HG03045 (cell line): ENCODE data around the gene UHRF2.
"Not testable (repeated sequence)": the region's sequence is repeated elsewhere in the genome, so short reads cannot be mapped to it uniquely, and the experiment has no call there.

Experiments
- ATAC-seq: cut with Tn5 transposase; IDR thresholded peaks from one replicate; pipeline ENCODE4 v1.9.1; 2021; ENCODE audit warnings: mild to moderate bottlenecking, moderate library complexity; ENCODE audit not compliant: unreplicated experiment

The UHRF2 gene

GRCh38 chr9:6412487-6413364 lies at the start of gene UHRF2:
Gene UHRF2, plus strand, starts transcription at chr9:6413199. Its CDS starts 292 bp downstream, at chr9:6413491.
- peak; percentile 86 for ATAC-seq

- no peak for ATAC-seq
Measured at GRCh38 chr9:6367128-6367890, 45.7 kb upstream of the UHRF2 start.

DNA sequence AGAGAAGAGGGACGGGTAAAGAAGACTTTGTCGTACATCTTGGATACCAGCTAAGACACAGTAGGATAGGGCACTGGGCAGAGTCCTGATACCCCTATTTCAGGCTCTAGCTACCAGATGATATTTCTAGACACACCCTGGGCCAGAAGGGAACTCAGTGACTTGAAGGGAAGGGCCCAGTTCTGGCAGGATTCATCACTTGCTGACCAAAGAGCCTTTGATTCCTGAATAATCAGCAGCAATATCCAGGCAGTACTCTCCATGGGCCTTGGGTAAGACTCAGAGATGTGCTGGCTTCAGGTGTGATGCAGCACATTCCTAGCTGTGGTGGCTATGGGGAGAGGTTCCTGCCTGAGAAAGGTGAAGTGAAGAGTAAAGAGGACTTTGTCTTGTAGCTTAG lies 44.2 kb upstream of the UHRF2 start:
- ATAC-seq, result no peak

GRCh38 chr9:6381477-6382012 lies 31.5 kb upstream of the UHRF2 start:
- not testable (repeated sequence) for ATAC-seq

- no peak for ATAC-seq
Measured at GRCh38 chr9:6382681-6383080, 30.3 kb upstream of the UHRF2 start.

DNA sequence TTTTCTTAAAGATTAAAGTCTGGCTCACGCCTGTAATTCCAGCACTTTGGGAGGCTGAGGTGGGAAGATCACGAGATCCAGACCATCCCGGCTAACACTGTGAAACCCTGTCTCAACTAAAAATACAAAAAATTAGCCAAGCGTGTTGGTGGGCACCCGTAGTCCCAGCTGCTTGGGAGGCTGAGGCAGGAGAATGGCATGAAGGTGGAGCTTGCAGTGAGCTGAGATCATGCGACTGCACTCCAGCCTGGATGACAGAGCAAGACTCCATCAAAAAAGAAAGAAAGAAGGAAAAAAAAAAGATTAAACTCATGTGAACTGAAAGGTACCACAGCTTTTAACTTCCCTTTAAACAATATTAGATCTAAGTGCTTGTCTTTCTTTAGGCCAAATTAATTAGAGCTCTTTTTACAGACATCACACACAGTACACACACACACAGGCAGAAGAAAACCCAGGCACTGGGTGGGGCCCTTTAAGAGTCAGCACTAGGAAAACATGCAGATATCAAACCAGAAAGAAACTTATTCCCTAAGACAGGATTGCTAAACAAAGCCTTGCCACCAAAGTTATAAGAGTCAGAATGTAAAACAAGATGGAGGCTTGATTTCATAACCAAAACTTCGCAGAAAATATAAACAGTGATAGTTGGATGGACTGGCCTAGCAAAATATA lies 29.3 kb upstream of the UHRF2 start:
- ATAC-seq, result no peak

GRCh38 chr9:6384732-6385131 lies 28.3 kb upstream of the UHRF2 start:
- ATAC-seq, result no peak

GRCh38 chr9:6399071-6399470 lies 13.9 kb upstream of the UHRF2 start:
- ATAC-seq, result no peak

DNA sequence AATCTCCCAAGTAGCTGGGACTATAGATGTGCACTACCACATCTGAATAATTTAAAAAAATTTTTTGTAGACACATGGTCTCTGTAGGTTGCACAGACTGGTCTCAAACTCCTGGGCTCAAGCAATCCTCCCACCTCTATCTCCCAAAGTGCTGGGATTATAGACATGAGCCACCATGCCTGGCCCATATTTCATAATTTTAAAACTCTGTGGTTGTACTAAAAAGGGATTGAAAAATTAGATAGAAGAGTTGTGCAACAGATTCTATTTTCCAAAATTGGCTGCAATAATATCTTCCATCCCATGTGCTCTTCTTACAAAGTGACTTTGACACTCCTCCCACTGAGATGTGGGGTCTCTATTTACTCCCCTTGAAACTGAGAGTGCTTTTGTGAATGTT lies 7.6 kb upstream of the UHRF2 start:
- ATAC-seq, result no peak

- no peak for ATAC-seq
Measured at GRCh38 chr9:6407778-6408177, 5.2 kb upstream of the UHRF2 start.

- ATAC-seq, result no peak
Measured at GRCh38 chr9:6408320-6408719, 4.7 kb upstream of the UHRF2 start.

- no peak for ATAC-seq
Measured at GRCh38 chr9:6409811-6410210, 3.2 kb upstream of the UHRF2 start.

DNA sequence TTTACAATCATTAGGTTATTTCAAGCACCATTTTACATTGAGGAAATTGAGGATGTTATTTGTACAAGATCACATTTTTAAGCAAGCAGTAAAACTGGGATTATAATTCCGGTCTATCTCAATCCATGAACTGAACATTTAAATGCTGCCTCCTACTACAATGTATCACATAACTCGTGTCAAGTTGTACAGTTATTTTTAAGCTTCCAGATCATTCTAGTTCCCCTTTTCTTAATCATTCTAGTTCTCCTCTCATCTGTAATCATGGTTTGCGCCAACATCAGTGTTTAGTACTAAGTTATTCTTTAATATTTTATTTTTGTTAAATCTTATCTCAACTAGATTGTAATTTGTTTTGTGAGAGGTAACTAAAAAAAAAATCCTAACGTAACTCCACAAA lies 2.4 kb upstream of the UHRF2 start:
- ATAC-seq, result no peak

- ATAC-seq, result peak; percentile 22
Measured at GRCh38 chr9:6413365-6414246, 607 bp downstream of the UHRF2 start.

GRCh38 chr9:6414247-6414641 lies 1.2 kb downstream of the UHRF2 start:
- ATAC-seq, result no peak

DNA sequence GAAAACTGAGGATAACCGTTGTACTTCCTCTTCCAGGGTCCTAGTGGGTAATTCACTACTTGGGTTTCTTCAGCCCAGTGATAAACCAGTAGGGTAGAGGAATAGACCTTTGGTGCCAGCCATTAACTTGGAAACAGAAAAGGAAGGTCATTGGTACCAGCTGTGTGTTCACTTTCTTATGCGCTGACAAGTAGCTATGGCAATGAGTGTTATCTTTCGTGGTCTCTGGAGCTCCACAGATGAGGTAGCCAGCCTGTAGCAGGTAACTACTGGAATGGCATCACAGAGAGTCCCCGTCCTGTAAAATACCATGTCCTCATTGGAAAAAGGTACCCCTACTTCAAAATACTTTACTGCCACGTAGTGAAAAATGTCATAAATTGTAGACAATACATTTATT lies 2.3 kb downstream of the UHRF2 start:
- ATAC-seq, result no peak

GRCh38 chr9:6417186-6417585 lies 4.2 kb downstream of the UHRF2 start:
- ATAC-seq, result no peak

DNA sequence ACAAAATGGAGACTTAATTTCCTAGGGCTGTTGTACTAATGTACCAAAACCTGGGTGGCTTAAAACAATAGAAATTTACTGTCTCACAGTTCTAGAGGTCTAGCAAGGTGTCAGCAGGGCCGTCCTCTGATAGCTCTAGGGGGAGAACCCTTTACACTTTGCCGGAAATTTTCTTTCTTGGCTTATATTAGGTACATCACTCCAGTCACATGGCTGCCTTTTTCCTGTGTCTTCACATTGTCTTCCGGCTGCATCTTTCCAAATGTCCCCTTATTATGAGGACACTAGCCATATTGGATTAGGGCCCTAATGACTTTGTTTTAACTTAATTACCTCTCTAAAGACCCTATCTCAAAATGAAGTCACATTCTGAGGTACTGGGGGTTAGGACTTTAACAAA lies 5.8 kb downstream of the UHRF2 start:
- ATAC-seq, result no peak

DNA sequence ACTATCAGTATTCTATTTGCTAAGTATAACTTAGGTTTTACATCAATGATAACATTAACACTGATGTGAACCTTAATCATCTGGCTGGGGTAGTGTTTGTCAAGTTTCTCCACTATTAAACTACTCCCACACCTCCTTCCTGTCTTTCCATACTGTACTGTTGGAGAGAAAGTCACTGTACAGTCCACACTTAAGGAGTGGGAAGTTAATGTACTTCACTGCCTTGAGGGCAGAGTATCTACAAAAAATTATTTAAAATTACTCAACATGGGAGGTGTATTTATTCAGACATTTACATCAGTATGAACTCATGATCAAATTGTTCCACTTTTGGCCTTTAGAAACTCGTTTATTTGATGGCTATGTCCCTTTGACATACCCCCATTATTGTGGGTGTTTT lies 11.9 kb downstream of the UHRF2 start:
- ATAC-seq, result no peak

DNA sequence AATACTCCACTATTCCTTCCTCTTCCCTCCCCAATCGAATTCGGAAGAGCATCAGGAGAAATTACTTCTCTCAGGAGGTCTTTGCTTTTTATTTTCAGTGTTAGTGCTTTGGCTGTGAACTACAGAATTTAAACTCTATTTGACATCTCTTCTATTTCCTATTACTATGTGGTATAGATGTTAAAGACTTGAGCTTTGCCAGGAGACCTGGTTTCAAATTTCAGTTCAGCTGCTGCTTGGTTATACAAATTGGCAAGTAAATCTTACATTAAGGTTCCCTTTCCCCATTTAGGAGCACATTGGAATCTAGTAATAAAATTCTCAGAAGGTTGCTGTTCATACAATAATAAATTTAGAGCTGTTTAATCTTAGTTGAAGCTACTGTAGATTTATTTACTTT lies 13.1 kb downstream of the UHRF2 start:
- no peak for ATAC-seq
